ENCODE results near the gene SAMD4B.

DNA sequence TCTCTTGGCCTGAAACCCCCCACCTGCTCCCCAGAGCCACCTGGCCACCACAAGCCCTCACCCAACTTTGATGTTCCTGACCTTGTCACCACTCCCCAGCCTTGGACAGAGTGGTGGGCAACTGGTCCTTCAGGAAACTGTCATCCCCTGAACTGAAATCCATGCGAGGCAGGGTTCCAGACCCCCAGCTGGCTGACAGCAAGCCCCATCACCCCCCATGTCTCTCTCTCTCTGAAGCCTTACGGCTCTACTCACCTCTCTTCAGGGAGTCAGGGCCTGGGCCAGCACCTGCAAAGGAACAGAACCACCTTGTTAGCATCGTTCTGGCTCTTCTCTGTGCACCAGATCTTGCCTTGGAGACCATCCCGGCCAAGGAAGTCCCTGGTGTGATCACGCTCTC lies 24.1 kb upstream of the SAMD4B start:
- TF ChIP-seq, protein P1, sequence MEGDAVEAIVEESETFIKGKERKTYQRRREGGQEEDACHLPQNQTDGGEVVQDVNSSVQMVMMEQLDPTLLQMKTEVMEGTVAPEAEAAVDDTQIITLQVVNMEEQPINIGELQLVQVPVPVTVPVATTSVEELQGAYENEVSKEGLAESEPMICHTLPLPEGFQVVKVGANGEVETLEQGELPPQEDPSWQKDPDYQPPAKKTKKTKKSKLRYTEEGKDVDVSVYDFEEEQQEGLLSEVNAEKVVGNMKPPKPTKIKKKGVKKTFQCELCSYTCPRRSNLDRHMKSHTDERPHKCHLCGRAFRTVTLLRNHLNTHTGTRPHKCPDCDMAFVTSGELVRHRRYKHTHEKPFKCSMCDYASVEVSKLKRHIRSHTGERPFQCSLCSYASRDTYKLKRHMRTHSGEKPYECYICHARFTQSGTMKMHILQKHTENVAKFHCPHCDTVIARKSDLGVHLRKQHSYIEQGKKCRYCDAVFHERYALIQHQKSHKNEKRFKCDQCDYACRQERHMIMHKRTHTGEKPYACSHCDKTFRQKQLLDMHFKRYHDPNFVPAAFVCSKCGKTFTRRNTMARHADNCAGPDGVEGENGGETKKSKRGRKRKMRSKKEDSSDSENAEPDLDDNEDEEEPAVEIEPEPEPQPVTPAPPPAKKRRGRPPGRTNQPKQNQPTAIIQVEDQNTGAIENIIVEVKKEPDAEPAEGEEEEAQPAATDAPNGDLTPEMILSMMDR (IDR thresholded peaks at IDR 0.05), result no peak
- TF ChIP-seq POLR2AphosphoS5 (IDR thresholded peaks at IDR 0.05) (no peak), EP300 (IDR thresholded peaks at IDR 0.05; ENCODE audit: low read depth) (no peak), POLR2A (IDR thresholded peaks at IDR 0.05) (no peak)
